Urinary bladder (tissue), 4 donors: Measurements from ENCODE around the gene SMG6. TPM values are rescaled to one million over a fixed set of nuclear protein-coding genes. Genes with fewer than 3 reads are reported as not detected.

ENCODE experiments used
- DNase-seq: peaks from one replicate; pipeline ENCODE4 v3.0.0-alpha.2; 2015; ENCODE audit errors: extremely low spot score
- H3K27ac ChIP-seq: one replicate; pipeline ENCODE4 v1.5.1; 2013; ENCODE audit warnings: low read depth, mild to moderate bottlenecking, moderate library complexity
- H3K36me3 ChIP-seq: one replicate; pipeline ENCODE4 v1.6.1; 2013; ENCODE audit warnings: mild to moderate bottlenecking, moderate library complexity; ENCODE audit not compliant: insufficient read depth
- H3K4me1 ChIP-seq: one replicate; pipeline ENCODE4 v1.6.1; 2013; ENCODE audit warnings: mild to moderate bottlenecking, moderate library complexity; ENCODE audit not compliant: insufficient read depth
- H3K4me3 ChIP-seq: one replicate; pipeline ENCODE4 v1.5.1; 2013; ENCODE audit warnings: low read depth, low read length
- WGBS: extraction: QIAGEN DNeasy Blood & Tissue Kit; methylation state at CpG from one replicate; pipeline ENCODE4 v1.1.7; 2013; 5-methylcytosine and 5-hydroxymethylcytosine counted together
- polyA plus RNA-seq: library from polyadenylated mRNA; stranded (reverse); fragments of 200-250 nt; gene quantifications from one replicate; pipeline ENCODE4 v1.2.3, GENCODE V29; 2013
- total RNA-seq: library from RNA; depleted of rRNA; stranded (reverse); fragments of >200 nt; gene quantifications from one replicate; pipeline ENCODE4 v1.2.3, GENCODE V29; 2014
- donor health status: healthy with polysubstance abuse.
- donor health status: healthy.

The SMG6 gene
- total and polyA plus RNA-seq, 2 donors: 29.3 to 37.5 TPM

DNA sequence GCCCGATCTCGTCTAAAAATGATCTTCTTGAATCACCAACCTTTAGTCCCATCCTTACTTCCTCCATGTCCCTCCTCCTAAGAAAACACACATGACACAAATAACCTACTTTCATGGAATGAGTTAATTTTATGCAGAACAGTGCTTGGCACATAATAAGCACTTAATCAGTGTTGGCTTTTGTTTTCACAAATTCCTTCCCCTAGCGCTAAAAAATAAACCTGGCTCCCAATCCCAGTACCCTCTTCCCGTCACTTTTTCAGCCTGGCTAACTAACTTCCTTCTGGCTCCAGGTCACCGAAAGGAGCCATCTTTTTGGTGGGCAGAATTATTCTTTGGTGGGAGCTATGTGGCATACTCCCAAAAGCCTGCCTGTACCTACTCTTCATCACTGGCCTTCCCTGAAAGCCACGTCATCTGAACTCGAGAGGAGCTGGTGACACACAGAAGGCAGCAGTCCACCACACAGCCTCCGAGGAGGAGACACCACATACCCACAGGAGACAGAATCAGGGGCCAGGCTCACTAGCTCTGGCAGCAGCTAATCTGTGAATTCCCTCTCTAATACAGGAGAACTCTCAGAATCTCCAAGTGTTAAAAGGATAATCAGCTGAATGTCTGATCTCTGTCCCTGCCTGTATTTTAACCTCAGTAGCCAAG is 114.5 kb downstream of the SMG6 start:
- peaks cover 2% of the 10 kb centered on the region for H3K36me3 ChIP-seq
- H3K4me1 ChIP-seq: peaks cover 4% of the 10 kb centered on the region
- 67% methylated on average over 8 of the region's 8 CpGs for WGBS
- no peak overlapping the region for H3K4me3 ChIP-seq
- DNase-seq: no peak
- no peak overlapping the region for H3K27ac ChIP-seq

- WGBS: 85% methylated on average over 5 of the region's 5 CpGs
- H3K4me1 ChIP-seq: peaks cover 4% of the 10 kb centered on the region
- DNase-seq: no peak
- peaks cover 2% of the 10 kb centered on the region for H3K36me3 ChIP-seq
- H3K4me3 ChIP-seq: no peak overlapping the region
- no peak overlapping the region for H3K27ac ChIP-seq
These were observed 115.8 kb downstream of the SMG6 start for GRCh38 chr17:2187758-2188157.

DNA sequence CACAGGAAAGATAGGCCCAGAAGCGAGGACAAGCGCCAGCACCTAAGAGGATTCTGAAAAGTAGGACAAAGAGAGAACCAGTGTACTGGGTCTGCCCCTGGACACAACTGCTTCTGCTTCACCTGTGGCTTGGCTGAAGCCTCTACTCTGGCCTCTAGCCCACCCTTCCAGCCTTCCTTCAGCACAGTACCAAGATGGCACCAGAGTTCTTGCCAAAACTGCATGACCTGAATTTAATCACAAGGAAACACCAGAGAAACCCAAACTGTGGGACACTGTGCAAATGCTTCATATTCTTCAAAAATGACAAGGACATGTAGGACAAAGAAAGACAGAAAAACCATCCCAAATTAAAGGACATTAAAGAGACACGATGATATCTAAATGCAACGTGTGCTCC is 116.6 kb downstream of the SMG6 start:
- DNase-seq: no peak
- H3K27ac ChIP-seq: no peak overlapping the region
- H3K4me3 ChIP-seq: no peak overlapping the region
- peaks cover 2% of the 10 kb centered on the region for H3K36me3 ChIP-seq
- 95% methylated on average over 4 of the region's 4 CpGs for WGBS
- H3K4me1 ChIP-seq: peaks cover under 1% of the 10 kb centered on the region

GRCh38 chr17:2184993-2185931 is 118.3 kb downstream of the SMG6 start:
- no peak for DNase-seq
- 89% methylated on average over 19 of the region's 19 CpGs for WGBS
- no peak overlapping the region for H3K4me3 ChIP-seq
- no peaks in the 10 kb centered on the region for H3K4me1 ChIP-seq
- peaks cover 2% of the 10 kb centered on the region for H3K36me3 ChIP-seq
- no peak overlapping the region for H3K27ac ChIP-seq

DNA sequence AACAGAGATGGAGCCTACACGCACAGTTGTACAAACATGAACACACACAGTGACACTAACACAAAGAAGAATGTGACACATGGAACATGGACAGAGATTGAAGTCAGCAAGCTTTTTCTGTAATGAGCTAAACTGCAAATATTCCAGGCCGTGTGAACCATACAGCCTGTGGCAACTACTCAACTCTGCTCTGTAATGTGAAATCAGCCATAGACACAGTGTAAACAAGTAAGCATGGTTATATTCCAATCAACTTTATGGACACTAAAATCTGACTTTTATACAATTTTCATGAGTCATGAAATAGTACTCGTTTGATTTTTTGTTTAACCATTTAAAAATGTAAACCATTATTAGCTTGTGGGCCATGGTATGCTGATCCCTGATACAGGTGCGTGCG is 120.2 kb downstream of the SMG6 start:
- DNase-seq: no peak
- peak overlapping the region; percentile 3 for H3K27ac ChIP-seq
- H3K36me3 ChIP-seq: peaks cover 2% of the 10 kb centered on the region
- H3K4me3 ChIP-seq: no peak overlapping the region
- H3K4me1 ChIP-seq: peaks cover 2% of the 10 kb centered on the region
- whole genome bisulfite sequencing: 52% methylated on average over 5 of the region's 5 CpGs

GRCh38 chr17:2181897-2182448 is 121.6 kb downstream of the SMG6 start:
- no peak for DNase-seq
- H3K4me1 ChIP-seq: peaks cover 2% of the 10 kb centered on the region
- WGBS: 21% methylated on average over 8 of the region's 8 CpGs
- no peak overlapping the region for H3K4me3 ChIP-seq
- H3K27ac ChIP-seq: peak overlapping the region; percentile 57
- peaks cover 2% of the 10 kb centered on the region for H3K36me3 ChIP-seq

DNA sequence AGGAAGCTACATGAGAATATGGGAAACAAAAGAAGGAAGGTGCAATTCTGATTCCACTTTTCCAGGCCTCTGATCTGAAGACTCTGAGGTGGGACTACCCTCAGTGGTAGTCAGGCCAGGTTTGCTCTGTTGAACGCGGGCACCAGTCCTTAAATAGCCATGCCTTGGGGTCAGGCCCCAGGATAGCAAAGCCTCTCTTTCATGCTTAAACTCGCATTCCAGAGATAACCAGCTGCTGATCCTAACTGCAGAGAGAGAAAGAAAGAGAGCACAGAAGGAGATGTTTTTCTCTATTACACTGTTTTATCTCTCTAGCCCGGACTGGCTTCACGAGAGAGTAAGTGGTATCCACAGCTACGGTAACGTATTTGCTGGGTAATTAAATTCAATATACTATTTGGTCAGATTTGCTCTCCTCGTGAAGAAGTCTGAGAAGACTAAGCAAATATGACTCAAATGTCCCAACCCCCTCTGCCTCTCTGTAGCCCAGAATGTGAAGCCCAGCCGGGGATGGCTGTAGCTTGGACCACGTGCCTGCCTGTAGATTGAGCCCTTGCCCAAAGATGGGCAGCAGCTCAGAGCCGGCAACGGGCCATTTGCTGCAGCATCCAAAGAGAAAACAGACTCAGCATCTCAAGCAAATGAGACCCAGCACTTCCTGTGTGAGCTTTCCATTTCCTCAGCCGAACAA is 122.2 kb downstream of the SMG6 start:
- H3K36me3 ChIP-seq: peaks cover 2% of the 10 kb centered on the region
- H3K4me1 ChIP-seq: peaks cover 2% of the 10 kb centered on the region
- WGBS: 13% methylated on average over 13 of the region's 13 CpGs
- peak overlapping the region; percentile 57 for H3K27ac ChIP-seq
- H3K4me3 ChIP-seq: no peak overlapping the region
- DNase-seq: no peak

- peaks cover 2% of the 10 kb centered on the region for H3K4me1 ChIP-seq
- no peak overlapping the region for H3K4me3 ChIP-seq
- no peak for DNase-seq
- 30% methylated on average over 2 of the region's 2 CpGs for WGBS
- peaks cover 2% of the 10 kb centered on the region for H3K36me3 ChIP-seq
- peak overlapping the region; percentile 16 for H3K27ac ChIP-seq
These were observed 122.8 kb downstream of the SMG6 start for GRCh38 chr17:2180768-2181167.

DNA sequence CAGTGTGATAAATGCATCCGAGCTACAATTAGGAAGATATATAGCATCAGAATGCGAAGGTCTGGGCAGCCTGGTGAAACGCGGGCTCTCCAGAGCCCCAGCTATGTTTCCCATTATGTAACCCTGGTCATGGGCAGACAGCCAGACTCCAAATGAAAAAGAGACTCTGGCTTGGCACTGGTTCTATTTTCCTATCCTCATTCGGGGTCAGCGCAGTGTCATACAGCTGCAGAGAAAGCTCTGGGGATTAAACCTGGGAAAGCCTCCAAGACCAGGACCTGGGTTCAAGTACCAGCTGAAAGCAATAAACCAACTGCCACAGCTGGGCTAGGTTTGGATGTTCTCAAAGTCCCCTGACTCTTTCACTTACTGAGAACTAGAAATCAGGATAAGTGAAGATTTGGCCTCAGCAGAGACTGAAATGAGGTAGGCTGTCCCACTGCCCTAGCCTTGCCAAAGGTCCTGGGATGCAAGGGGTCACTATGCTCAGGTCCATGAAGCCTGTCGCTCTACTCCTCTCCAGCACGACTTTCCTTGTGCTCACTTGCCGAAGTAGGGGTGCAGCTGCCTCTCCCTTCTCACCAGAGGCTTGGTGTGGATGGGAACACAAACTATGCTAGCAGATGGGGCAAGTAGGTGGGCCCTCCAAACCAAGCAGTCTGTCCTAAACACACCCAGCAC is 123.8 kb downstream of the SMG6 start:
- Histone ChIP-seq H3K4me1 (peaks cover 2% of the 10 kb centered on the region), H3K27ac (peak overlapping the region; percentile 28), H3K4me3 (no peak overlapping the region), H3K36me3 (no peaks in the 10 kb centered on the region)
- 13% methylated on average over 9 of the region's 9 CpGs for WGBS
- DNase-seq: peak; percentile 91

DNA sequence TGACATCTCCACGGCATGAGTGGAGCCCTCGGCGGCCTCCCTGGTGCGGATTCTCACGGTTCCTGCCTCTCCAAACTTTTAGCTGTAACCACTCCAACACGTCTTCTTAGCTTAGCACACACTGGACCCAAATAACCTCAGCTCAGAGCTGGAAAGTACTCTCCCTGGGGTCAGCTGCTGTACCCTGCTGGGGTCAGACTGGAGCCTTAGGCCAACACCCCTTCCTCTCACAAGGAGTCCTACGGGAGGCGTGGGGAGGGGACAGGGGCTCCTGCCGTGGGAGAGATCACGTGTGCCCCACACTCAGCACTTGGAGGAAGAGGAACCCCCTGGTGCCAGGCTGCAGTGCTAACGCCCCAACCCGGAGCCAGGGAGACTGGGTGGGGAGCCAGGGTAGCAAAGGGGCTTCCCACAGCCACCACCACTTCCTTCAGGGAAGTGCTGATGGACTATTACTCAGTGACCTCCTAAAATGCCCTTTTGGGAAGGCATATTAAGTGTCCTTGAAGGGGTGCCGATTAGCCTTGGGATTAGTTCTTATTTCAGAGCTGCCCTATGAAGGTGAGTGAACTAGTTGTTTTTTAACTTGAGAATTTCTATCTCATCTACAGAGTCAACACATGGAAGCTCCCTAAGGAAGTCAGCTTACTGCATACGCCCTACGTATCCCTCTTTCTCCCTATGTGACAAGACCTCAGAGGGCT is 124.6 kb downstream of the SMG6 start:
- DNase-seq: no peak
- Histone ChIP-seq H3K4me1 (peaks cover 2% of the 10 kb centered on the region), H3K4me3 (no peak overlapping the region), H3K36me3 (no peaks in the 10 kb centered on the region), H3K27ac (peak overlapping the region; percentile 65)
- 49% methylated on average over 15 of the region's 15 CpGs for WGBS

DNA sequence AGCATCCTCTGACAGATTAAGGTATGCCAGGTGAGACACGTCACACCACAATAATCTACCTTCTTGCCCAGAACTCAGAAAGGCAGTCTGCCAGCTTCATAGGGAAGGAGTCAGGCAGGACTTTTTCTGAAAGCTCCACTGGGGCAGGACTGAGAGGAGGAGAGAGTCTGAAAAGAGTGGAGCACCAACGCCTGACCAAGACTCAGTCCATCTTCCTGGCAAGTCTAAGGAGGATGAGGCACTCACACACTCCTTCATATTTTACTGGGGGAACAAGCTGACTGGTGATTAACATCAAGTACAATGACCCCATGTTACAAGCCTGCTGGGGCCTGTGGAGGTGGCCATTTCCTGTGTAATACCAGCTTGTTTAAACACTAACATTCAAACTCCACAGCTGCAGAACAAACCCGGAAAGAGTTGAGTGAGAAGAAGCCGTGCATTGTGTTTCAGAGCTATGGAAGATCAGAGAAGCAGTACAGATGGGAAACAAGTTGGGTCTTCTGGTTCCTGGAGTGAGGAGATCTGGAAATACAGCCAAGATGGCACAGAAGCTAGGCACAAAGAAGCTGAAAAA is 126.3 kb downstream of the SMG6 start:
- WGBS: 45% methylated on average over 4 of the region's 4 CpGs

DNA sequence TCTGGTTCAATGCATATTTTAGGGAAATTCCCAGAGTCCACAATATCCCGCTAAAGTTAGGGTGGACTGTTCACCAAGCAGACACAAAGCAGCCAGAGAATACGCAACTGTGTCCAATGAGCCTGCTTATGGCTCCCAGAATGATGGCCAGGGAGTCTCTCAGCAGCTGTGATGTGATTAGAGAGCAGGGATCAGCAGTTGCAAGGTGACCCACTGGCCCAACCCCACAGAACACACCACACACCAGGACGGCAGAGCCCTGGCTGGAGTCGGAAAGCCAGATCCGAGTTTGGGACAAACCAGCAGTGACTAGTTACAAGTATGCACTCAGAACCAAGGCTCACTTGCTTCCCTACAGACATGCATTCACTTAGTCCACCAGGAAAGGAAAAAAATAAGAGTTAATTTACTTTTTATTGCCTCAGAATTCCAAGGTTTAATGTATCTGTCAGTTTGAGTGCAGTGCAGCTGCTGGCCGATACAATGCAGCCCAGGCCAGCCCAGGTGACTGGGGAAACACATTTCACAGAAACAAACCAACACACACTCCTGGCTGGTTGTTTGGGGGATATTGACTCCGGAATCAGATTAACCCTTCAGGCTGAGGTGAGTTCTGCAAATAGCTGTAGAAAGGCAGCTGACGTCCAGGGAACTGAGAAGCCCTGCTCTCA is 127.0 kb downstream of the SMG6 start:
- Histone ChIP-seq H3K4me3 (no peak overlapping the region), H3K4me1 (peaks cover 2% of the 10 kb centered on the region), H3K27ac (no peak overlapping the region), H3K36me3 (no peaks in the 10 kb centered on the region)
- WGBS: 51% methylated on average over 8 of the region's 8 CpGs
- DNase-seq: no peak

More for the DNA sequence above, 126.3 kb downstream of the SMG6 start:
- Histone ChIP-seq H3K36me3 (no peaks in the 10 kb centered on the region), H3K4me3 (no peak overlapping the region), H3K27ac (no peak overlapping the region), H3K4me1 (peaks cover 2% of the 10 kb centered on the region)
- no peak for DNase-seq
